ENCODE data around the gene RHOT2. TPM values are rescaled to one million over a fixed set of nuclear protein-coding genes. Genes with fewer than 3 reads are reported as not detected.

The RHOT2 gene
- total and polyA plus RNA-seq, 10 of the 15 experiments (the other 5 are each of a cell fraction or from before 2014, with no cell fraction given): 3.7 to 174 (median 69.8) TPM

- TF ChIP-seq BHLHE40 (IDR thresholded peaks at IDR 0.05; ENCODE audit: borderline replicate concordance in 1 of 2, low read depth in 2 of 2, low read length in 1 of 2): peak; percentile 76 to 80; a peak in 3 of 4 replicates
- no peak for TF ChIP-seq CEBPB (IDR thresholded peaks at IDR 0.05; ENCODE audit: borderline replicate concordance in 1 of 2, low read depth in 2 of 2, low read length in 2 of 2)
- 0 out of 2 replicates have a peak, but pooled peaks have one; percentile 65 for TF ChIP-seq NR2F1 (conservative IDR thresholded peaks at IDR 0.05)
- no peak for TF ChIP-seq CHD1 (IDR thresholded peaks at IDR 0.05; ENCODE audit: low read depth, low read length)
- TF ChIP-seq IKZF1 (conservative IDR thresholded peaks at IDR 0.05): peak; percentile 39; the same call in 1 of the 2 replicates
- TF ChIP-seq KAT2A (conservative IDR thresholded peaks at IDR 0.05; ENCODE audit: control insufficient read depth, low read depth, low read length): no peak
- TF ChIP-seq CHD2 (IDR thresholded peaks at IDR 0.05; ENCODE audit: borderline replicate concordance, low read depth, low read length): 0 out of 2 replicates have a peak, but pooled peaks have one; percentile 7
- TF ChIP-seq ZBTB11 (CRISPR knock-in tag; IDR thresholded peaks at IDR 0.05): no peak
- TF ChIP-seq NR2C1 (IDR thresholded peaks at IDR 0.05): no peak; the same call in 1 of the 2 replicates
- no peak for TF ChIP-seq SUPT20H (IDR thresholded peaks at IDR 0.05; ENCODE audit: borderline replicate concordance, control insufficient read depth, low read depth, low read length)
- no peak for TF ChIP-seq CBFB (IDR thresholded peaks at IDR 0.05; ENCODE audit: low read depth)
- TF ChIP-seq TAF1 (IDR thresholded peaks at IDR 0.05; ENCODE audit: borderline replicate concordance, low read depth, low read length): no peak
- TF ChIP-seq ESRRA (IDR thresholded peaks at IDR 0.05; ENCODE audit: low read length): peak; percentile 96
- TF ChIP-seq CHD4 (IDR thresholded peaks at IDR 0.05): no peak
- TF ChIP-seq GATAD2B (conservative IDR thresholded peaks at IDR 0.05; ENCODE audit: low read depth): peak; percentile 45; the same call in 1 of the 2 replicates
- TF ChIP-seq NKRF (conservative IDR thresholded peaks at IDR 0.05): peak; percentile 65; the same call in 1 of the 2 replicates
- no peak for TF ChIP-seq EZH2 (IDR thresholded peaks at IDR 0.05; ENCODE audit: borderline replicate concordance, control insufficient read depth, low read depth, low read length)
- TF ChIP-seq PAX5 (IDR thresholded peaks at IDR 0.05; ENCODE audit: borderline replicate concordance, low read depth, low read length): no peak; the same call in 1 of the 2 replicates
- TF ChIP-seq MYC (IDR thresholded peaks at IDR 0.05; ENCODE audit: insufficient read depth, insufficient read length, insufficient replicate concordance, low read length, severe bottlenecking): peak; percentile 74
- TF ChIP-seq IKZF2 (IDR thresholded peaks at IDR 0.05): peak; percentile 25 to 34; a peak in 2 of 4 replicates
- TF ChIP-seq IRF5 (IDR thresholded peaks at IDR 0.05; ENCODE audit: borderline replicate concordance): no peak
- TF ChIP-seq POLR2AphosphoS5 (IDR thresholded peaks at IDR 0.05; ENCODE audit: low read length): peak; percentile 30; the same call in 1 of the 2 replicates
Observed at GRCh38 chr16:642189-643049, 25.5 kb upstream of the RHOT2 start (continued).

Data from GM12878 (cell line).